ENCODE data around the gene RGS5. TPM values are rescaled to one million over a fixed set of nuclear protein-coding genes. Genes with fewer than 3 reads are reported as not detected.

RGS5 gene
- total RNA-seq, 1 experiment from 2014 or later = 0.68 TPM

DNA sequence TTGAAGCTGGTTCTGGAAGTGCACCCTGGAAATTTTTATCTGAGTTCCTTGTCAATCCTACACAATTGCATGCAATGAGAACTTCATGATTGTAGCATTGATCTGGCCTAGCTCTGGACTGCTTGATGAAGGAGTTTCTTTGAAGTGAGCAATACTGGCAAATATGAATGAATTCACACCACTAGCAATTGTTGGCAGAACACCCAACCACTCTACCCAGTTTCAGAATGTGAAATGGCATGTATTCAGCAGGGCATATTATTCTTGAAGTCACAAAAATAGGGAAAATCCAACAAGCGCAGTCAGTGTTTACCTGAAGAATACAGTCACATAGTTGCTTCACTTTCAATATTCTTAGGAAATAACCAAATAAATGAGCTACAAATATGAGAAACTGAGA, 57.3 kb downstream of the RGS5 start:
- no peak for DNase-seq (ENCODE audit: low spot score)

DNA sequence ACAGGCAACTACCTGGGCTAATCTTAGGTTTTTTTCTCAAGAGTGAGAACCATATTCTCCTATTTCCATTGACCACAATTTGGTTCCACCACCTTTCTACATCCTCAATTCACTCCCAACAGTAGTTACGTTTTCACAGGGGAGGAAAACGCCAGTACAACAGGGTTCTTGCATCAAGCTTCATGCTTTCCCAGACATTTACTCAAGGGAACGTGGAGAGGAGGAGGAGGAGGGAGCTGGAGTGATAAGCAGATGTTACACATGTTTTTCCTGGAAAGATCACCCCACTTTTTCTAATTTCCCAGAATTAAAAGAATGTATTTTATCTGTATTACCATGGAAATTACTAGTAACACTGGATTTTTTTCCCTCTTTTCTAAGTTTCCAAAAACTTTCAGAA, 58.3 kb downstream of the RGS5 start:
- DNase-seq (ENCODE audit: low spot score) = no peak

DNA sequence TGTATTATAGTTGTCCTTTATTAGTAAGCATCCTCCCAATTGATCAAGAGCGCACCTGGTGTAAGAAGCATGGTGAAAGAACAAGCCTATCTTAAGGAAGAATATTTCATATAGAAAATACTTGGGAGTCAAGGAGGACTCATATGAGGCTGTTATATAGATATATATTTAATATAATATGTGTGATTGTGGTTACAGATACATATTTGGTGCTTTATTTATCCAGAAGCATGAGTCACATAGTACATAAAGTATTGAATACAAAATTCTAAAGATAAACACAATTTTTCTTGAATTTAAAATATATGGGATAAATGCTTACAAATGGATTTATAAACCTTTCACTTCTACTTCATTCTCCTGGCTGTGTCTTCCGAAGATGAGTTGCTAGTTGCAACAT, 60.6 kb downstream of the RGS5 start:
- no peak for DNase-seq (ENCODE audit: low spot score)

DNA sequence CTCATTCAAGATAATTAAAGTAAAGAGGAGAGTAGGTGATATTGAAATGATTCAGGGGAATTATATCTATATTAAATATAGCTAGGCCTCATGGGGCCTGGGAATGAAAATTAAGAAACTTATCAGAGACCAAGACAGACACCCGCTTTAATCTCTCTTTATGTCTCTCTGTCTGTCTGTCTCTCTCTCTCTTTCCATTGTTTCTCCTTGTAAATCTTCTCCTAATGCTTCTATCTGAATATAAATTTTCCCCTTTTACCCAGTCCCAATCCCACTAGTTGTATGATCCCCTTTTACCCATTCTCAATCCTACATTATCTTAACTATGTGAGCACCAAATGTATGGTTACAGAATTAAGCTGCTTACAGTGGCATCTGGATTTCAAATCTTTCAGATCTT, 61.2 kb downstream of the RGS5 start:
- DNase-seq (ENCODE audit: low spot score) = no peak

DNA sequence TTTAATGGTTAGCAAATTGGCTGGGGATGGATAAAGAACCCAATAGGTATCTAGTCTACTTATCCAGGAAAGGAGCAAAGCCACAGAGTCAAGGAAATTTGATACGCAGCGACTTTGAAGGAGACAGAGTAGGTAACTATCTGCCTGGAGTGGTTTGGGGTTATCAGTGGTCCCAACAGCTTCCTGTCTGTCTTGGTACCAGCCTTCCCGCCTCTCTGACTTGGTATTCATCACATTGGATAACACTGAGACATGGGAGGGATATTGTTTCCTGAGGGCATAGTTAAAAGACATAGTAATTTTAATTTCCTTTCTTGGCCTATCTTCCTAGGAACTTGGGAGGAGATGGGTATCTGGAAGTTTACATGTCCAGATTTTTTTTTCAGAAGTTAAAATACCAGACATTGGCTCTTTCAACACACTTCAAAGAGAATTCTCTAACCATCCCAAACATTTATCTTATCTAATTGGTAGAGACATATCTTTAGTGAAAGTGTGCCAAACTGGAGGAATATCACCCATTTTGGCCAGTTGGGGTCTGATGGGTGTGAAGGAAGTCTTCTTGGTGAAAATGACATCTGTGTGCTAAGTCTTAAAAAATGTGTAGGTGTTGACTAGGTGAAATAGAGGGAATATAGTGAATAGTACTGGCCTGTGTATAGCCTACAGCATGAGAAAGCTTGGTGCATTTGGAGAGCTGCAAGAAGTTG, 65.0 kb downstream of the RGS5 start:
- DNase-seq (ENCODE audit: low spot score) = no peak

DNA sequence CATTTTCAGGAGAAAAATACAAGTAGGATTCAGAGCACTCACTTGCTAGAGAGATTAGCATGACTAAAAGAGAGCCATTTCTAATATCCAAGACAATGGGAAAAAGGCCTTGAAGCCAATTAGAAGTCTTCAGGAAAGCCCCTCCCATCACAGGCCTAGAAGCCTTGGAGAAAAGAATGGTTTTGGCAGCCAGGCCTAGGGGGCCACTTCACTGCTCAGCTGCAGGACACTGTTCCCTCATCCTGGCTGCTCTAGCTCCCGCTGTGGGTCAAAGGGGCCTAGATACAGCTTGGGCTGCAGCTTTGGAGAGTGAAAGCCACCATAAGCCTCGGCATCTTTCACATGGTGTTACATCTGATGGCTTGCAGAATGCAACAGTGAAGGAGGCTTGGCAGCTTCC, 70.7 kb downstream of the RGS5 start:
- no peak for DNase-seq (ENCODE audit: low spot score)

DNA sequence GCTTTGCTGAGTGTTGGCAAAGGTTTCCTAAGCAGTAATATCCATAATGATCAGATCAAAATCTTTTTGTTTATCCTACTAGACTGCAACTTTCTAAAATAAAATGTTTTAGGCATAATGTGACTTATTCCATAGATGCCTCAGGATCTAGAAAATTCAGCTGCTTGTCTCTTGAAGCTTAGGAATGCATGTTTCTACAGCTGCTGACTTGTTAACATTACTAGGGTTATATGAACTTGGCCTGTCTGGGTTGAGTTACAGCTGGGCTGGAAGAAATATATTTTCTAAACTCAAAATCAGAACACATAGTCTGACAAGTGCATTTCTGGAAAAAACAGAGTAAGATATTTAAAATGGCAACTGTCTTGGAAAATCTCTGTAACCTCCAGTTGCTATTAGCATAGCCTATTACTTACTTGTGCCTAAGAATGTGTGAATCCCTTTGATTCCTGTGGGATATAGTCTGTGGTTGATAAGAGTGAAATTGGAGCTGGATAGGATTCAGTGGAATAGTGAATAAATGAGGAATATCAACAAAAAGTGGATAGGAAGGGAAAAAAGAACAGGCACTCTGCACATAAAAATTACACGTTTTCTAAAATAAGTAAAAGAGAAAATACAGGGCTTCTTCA, 72.4 kb downstream of the RGS5 start:
- DNase-seq (ENCODE audit: low spot score) = no peak

DNA sequence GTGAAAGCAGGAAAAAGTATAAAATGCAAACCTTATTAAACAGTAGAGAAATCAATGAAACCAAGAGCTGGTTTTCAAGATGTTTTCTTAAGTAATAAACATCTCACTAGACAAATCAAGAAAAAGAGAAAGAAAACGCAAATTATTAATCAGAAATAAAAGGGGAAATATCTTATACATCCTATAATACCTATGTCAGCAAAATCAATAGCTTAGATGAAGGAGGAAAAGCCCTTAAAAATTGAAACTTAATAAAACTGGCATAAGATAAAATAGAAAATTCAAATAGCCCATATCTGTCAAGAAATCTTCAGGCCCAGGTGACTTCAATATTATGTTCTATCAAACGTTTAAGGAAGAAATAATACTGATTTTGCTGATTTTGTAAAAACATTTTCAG, 74.4 kb downstream of the RGS5 start:
- DNase-seq (ENCODE audit: low spot score) = no peak

DNA sequence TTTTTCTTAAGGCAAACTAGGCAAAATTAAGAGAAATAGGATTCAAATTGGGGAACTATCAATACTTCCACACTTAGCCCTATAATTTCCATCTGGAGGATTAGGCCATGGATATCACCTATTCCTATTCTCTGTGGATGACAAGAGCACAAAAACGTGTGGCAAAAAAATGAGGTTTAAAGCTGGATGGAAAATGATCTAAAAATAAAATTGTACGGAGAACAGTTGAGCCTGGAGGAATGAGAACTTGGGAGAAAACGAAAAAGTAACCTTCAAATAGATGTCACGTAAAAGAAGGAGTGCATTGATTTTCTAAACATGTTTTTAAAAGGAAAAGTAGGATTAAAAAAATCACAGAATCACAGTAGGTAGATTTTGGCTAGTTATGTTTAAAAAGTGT, 77.9 kb downstream of the RGS5 start:
- no peak for DNase-seq (ENCODE audit: low spot score)

DNA sequence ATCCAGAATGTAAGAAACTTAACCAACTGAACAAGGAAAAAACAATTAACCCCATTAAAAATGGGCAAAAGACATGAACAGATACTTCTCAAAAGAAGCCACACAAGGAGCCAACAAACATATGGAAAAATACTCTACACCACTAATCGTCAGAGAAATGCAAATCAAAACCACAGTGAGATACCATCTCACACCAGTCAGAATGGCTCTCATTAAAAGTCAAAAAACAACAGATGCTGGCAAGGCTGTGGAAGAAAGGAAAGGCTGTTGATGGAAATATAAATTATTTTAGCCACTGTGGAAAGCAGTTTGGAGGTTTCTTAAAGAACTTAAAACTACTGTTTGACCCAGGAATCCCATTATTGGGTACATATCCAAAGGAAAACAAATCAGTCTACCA, 82.3 kb downstream of the RGS5 start:
- no peak for DNase-seq (ENCODE audit: low spot score)

DNA sequence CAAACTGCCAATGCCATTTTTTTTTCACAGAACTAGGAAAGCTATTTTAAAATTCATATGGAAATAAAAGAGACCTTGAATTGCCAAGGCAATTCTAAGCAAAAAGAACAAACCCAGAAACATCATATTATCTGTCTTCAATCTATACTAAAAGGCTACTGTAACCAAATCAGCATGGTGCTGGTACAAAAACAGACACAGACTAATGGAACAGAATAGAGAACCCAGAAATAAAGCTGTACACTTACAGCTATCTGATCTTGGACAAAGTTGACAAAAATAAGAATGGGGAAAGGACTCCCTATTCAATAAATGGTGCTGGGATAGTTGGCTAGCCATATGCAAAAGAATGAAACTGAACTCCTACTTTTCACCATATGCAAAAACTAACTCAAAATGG, 83.0 kb downstream of the RGS5 start:
- no peak for DNase-seq (ENCODE audit: low spot score)

DNA sequence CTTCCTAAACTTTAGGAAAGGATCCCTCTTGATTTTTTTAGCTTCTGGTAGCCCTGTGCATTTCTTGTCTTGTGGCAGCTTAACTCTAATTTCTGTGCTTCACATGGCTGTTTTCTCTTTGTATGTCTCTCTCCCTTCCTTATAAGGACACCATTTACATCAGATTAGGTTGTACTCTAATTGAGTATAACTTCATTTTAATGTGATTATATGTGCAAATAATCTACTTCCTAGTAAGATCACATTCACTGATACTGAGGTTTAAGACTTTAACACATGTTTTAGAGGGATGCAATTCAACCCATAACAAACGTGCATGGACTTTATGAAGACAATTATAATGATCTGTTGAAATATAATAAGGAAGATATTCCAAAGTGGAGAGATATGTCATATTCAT, 86.8 kb downstream of the RGS5 start:
- no peak for DNase-seq (ENCODE audit: low spot score)

DNA sequence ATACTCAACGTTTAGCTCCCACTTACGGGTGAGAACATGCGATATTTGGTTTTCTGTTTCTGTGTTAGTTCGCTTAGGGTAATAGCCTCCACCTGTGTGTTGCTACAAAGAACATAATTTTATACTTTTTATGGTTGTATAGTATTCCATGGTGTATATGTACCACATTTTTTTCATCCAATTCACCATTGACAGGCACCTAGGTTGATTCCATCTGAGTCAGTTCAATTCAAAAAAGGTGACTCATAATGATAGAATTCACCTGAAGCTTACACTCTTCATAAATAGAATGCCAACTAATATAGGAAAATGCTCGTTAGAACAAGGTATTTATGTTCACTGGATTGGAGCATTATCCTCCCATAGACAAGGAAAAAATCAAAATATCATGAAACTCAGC, 95.1 kb downstream of the RGS5 start:
- no peak for DNase-seq (ENCODE audit: low spot score)

DNA sequence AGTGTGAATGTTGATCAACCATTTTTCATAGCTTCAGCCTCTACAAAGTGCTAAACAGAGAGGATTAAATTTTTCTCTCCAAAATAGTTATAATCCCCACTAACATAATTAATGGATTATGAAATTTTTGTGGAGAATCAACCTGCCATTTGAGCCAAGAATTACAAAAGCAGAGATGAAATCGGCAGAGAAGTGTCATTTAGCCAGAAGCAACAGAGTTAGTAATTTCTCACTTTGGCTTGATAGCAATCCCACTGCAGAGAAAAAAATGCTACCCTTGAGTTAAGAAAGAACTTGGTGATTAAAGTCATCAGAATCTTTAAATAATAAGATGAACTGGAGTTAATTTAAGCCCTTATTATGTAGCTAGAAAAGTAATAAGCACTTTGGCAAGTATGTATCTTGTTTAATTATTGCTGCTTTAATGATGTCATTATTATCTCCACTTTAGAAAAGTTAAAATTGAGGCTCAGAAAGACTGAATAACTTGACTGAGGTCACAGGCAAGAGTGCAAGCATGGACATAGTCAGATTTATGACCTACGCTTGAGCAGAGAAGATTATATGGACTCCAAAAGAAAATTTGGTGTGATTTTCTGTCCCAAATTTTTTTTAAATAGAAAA, 96.2 kb downstream of the RGS5 start:
- DNase-seq (ENCODE audit: low spot score) = no peak

DNA sequence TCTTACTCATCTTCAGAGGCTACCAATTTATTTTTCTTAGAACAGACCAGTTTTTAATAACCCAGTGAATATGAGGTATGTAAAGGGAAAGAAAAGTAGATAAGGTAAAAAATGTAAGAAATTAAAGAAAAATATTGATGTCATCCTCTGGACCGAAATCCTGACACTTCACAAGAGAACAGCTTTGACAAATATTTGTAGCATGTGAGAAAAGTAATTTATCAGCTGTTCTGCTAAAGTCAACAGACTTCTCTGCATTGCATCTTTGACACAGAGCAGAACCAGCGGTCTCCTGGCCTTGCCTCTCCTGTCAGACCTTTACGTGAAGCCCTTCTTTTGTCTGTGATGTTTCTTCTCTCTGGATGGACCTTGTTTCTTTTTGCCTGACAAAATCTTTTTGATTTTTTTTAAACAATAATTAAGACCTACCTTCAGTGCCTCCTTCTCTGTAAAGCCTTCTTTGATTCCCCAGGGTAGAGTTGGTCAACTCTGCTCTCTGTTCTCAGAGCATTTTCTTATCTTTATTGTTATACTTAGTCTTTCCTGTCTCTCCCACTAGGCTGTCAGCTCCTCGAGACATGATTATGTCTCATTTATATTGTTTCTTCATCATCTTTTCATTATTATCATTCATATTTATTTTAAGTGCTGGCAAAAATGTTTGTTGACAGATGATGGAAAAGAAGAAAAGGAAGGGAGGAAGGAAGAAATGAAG, 98.2 kb downstream of the RGS5 start:
- DNase-seq (ENCODE audit: low spot score) = no peak

DNA sequence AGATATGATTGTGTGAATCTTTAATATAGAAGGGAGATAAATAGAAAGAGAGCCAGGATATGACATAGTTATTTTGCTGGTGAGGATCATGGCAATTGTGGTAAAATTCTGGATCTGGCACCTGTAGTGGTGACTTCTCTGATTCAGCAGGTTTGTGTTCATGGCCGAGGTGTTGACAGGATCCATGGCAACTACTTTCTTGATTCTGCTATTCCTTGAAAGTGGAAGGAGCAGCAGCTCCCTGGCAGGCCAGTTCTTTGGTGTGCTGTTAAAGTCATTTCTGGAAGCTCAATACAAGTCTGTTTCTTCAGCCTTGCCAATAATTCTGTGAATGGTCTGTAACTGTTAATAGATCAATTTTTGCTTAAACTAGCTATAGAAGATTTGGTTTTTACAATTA, 100.1 kb downstream of the RGS5 start:
- no peak for DNase-seq (ENCODE audit: low spot score)

DNA sequence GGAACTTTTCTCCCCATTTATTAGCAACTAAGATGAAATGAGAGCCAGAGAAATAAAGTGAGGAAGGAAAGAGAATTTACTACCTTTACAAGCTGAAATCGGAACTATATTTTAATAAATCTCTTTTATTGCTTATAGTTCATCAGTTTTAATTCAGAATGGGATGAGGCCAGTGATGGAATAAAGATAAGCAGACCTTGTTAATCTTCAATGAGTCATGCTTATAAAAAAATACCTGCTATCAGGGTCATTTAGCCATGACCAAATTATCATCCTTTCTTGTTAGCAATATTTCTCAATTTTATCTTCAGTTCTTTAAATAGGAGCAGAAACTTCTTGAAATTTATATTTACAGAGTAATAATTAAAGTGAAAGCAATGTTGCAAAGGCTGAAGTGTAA, 107.5 kb downstream of the RGS5 start:
- DNase-seq (ENCODE audit: low spot score) = no peak

DNA sequence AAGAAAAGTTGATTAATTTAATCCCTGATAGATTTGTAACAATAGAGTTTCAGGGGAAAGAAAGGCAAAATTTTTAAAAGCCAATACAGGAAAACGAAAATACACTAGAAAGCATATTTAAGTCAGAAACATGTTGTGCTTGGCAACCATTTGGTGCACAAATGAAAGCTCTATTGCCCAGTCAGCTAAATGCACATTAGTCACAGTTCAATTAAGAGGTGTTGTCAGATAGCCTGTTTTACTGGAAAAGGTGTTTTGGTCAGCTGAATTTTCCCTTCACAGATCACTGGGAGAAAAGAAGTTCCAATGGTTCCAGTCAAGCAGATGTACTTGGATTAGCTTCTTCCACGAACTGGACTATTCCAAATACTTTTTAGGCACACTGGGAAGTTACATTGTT, 108.1 kb downstream of the RGS5 start:
- no peak for DNase-seq (ENCODE audit: low spot score)

DNA sequence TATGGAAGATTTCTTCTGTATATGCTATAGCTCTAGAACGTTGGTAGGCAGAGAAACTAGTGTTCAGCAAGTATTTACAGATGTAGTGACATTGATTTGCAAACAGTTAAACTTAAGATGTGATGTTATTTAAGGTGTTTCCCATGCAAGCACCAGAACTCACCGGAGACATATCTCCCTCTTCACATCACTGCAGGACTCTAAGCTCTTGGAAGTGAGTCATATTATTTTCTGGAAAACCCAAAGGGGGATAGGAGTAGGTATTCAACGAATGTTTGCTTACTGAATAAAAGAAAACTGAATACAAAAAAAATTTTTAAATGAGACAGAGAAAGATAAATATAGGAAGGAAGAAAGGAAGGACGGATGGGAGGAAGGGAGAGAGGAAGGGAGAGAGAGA, 108.5 kb downstream of the RGS5 start:
- DNase-seq (ENCODE audit: low spot score) = no peak

DNA sequence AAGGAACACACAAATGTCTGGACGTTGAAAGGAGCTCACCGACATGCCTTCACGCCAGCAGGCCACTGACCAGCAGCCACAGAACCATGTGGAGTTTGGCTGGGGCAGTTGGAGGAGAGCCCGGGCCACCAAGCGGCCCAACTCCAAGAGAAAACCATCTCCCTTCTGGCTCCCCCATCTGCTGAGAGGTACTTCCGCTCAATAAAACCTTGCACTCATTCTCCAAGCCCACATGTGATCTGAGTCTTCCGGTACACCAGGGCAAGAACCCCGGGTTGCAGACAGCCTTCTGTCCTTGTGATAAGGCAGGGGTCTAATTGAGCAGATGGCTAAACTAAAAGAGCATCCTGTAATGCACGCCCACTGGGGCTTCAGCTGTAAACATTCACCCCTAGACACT, 109.1 kb downstream of the RGS5 start:
- DNase-seq (ENCODE audit: low spot score) = no peak

DNA sequence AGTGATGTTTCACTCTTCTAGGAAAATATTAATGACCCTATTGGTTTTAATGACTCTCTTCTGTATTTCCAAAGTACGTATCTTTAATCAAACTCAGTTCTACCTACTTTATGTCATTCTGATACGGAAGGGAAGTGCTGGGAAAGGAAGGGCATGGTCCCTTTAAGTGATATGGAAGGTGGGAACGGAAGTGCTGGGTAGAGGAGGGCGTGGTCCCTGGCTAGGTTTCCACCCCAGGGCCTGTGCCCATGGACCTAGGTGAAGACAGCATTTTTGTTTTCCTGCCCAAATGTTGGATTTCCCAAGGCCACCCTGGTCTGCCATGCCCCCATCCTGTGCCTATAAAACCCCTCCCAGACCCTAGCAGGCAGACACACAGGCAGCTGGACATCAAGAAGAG, 109.5 kb downstream of the RGS5 start:
- no peak for DNase-seq (ENCODE audit: low spot score)

Measured in H4 (cell line).